ENCODE measurements around the gene TMEM182. TPM values are rescaled to one million over a fixed set of nuclear protein-coding genes. Genes with fewer than 3 reads are reported as not detected.

TMEM182 gene
- total RNA-seq, 1 experiment from 2014 or later, result 13.7 TPM

DNA sequence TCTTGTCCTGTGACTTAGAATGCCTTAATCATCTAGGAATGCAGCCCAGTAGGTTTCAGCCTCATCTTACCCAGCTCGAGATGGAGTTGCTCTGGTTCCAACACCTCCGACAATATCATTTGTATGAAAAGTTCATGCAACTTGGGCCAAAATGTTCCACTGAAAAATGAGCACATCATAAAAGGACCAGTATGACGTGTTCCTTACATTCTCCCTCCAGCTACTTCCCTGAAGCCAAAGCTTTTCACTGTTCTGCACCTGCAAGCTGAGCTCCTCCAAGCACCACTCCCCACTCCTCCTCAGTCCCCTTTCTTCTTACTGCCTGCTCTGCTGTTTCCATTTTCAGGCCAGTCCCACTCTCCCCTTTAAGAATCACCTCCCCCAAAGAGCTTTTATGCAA, 23.1 kb downstream of the TMEM182 start:
- ChIA-PET CTCF (no interaction called here), POLR2A (ENCODE audit: unreplicated experiment) (interaction anchor here (0.6 kb wide), 1 partner anchor 144 kb away, joined by 6 read pairs; no protein-coding TSS in a partner anchor)

GRCh38 chr2:102788216-102788884, 26.5 kb downstream of the TMEM182 start:
- Histone ChIP-seq H3K9me2 (ENCODE audit: insufficient read depth) (no peaks in the 10 kb centered on the region), H3K4me3 (no peak overlapping the region), H2AFZ (no peak overlapping the region), H3K9me3 (ENCODE audit: insufficient read depth, low read depth) (no peaks in the 10 kb centered on the region), H3K79me2 (ENCODE audit: low read depth) (no peaks in the 10 kb centered on the region), H3K36me3 (ENCODE audit: low read depth) (no peaks in the 10 kb centered on the region), H3K27ac (no peak overlapping the region), H4K20me1 (ENCODE audit: insufficient read depth) (no peaks in the 10 kb centered on the region), H3F3A (ENCODE audit: insufficient read depth, low read depth) (no peaks in the 10 kb centered on the region), H3K27me3 (ENCODE audit: insufficient read depth, low read depth) (no peaks in the 10 kb centered on the region), H3K4me2 (no peak overlapping the region), H3K4me1 (replicated peaks; ENCODE audit: insufficient read depth) (no peaks in the 10 kb centered on the region)
- intact Hi-C loops (cut with micrococcal nuclease; ENCODE audit: unreplicated experiment), result no loop called here
- ChIA-PET POLR2A (ENCODE audit: unreplicated experiment) (no interaction called here), CTCF (no interaction called here)
- no peak for TF ChIP-seq CTCF (conservative IDR thresholded peaks at IDR 0.05)
- no peak for TF ChIP-seq EZH2 (IDR thresholded peaks at IDR 0.05; ENCODE audit: low read depth)
- no peak for DNase-seq
- BruUV-seq (replicated peaks), result no TSS peak

More for the DNA sequence above, 23.1 kb downstream of the TMEM182 start:
- Histone ChIP-seq H3K4me1 (replicated peaks; ENCODE audit: insufficient read depth) (no peaks in the 10 kb centered on the region), H4K20me1 (ENCODE audit: insufficient read depth) (no peaks in the 10 kb centered on the region), H2AFZ (no peak overlapping the region), H3K36me3 (ENCODE audit: low read depth) (no peaks in the 10 kb centered on the region), H3K27ac (no peak overlapping the region), H3K27me3 (ENCODE audit: insufficient read depth, low read depth) (no peaks in the 10 kb centered on the region), H3K79me2 (ENCODE audit: low read depth) (no peaks in the 10 kb centered on the region), H3F3A (ENCODE audit: insufficient read depth, low read depth) (no peaks in the 10 kb centered on the region), H3K4me2 (no peak overlapping the region), H3K9me3 (ENCODE audit: insufficient read depth, low read depth) (no peaks in the 10 kb centered on the region), H3K9me2 (ENCODE audit: insufficient read depth) (no peaks in the 10 kb centered on the region), H3K4me3 (no peak overlapping the region)
- no peak for DNase-seq
- BruUV-seq (replicated peaks), result no TSS peak
- intact Hi-C loops (cut with micrococcal nuclease; ENCODE audit: unreplicated experiment), result no loop called here
- TF ChIP-seq EZH2 (IDR thresholded peaks at IDR 0.05; ENCODE audit: low read depth) (no peak), CTCF (conservative IDR thresholded peaks at IDR 0.05) (no peak)

- H3K36me3 ChIP-seq (ENCODE audit: low read depth), result no peaks in the 10 kb centered on the region
- no peaks in the 10 kb centered on the region for H3F3A ChIP-seq (ENCODE audit: insufficient read depth, low read depth)
- no peaks in the 10 kb centered on the region for H3K9me3 ChIP-seq (ENCODE audit: insufficient read depth, low read depth)
- TF ChIP-seq CTCF (conservative IDR thresholded peaks at IDR 0.05), result no peak
- no peak for TF ChIP-seq EZH2 (IDR thresholded peaks at IDR 0.05; ENCODE audit: low read depth)
- no peak for DNase-seq
- POLR2A ChIA-PET (ENCODE audit: unreplicated experiment), result no interaction called here
- H3K27me3 ChIP-seq (ENCODE audit: insufficient read depth, low read depth), result no peaks in the 10 kb centered on the region
- H3K4me1 ChIP-seq (replicated peaks; ENCODE audit: insufficient read depth), result no peaks in the 10 kb centered on the region
- no TSS peak for BruUV-seq (replicated peaks)
- no peak overlapping the region for H2AFZ ChIP-seq
- no peak overlapping the region for H3K27ac ChIP-seq
- H3K4me2 ChIP-seq, result no peak overlapping the region
- no peaks in the 10 kb centered on the region for H3K9me2 ChIP-seq (ENCODE audit: insufficient read depth)
- H3K79me2 ChIP-seq (ENCODE audit: low read depth), result no peaks in the 10 kb centered on the region
- H3K4me3 ChIP-seq, result no peak overlapping the region
- H4K20me1 ChIP-seq (ENCODE audit: insufficient read depth), result no peaks in the 10 kb centered on the region
- CTCF ChIA-PET, result interaction anchor here (0.9 kb wide), 1 partner anchor 35 kb away, joined by 3 read pairs; no protein-coding TSS in a partner anchor
- intact Hi-C loops (cut with micrococcal nuclease; ENCODE audit: unreplicated experiment), result no loop called here
These were observed 27.0 kb downstream of the TMEM182 start for GRCh38 chr2:102788885-102789260.

Data from PC-9 (cell line).